SJCRH30 (cell line): Measurements from ENCODE around the gene PRMT7. TPM values are rescaled to one million over a fixed set of nuclear protein-coding genes. Genes with fewer than 3 reads are reported as not detected.

ENCODE experiments used
- DNase-seq, 2 experiments: peaks; one replicate each; pipeline ENCODE4 v3.0.0-alpha.2; 2015 to 2020
- H3K27ac ChIP-seq: fragments of 250-450 bp; sonication (Bioruptor Pico); 2 replicates; pipeline ENCODE4 v1.5.1; 2020; ENCODE audit warnings: mild to moderate bottlenecking, moderate library complexity
- H3K27me3 ChIP-seq: fragments of 250-450 bp; sonication (Bioruptor Pico); 2 replicates; pipeline ENCODE4 v1.5.1; 2020; ENCODE audit warnings: mild to moderate bottlenecking, moderate library complexity
- H3K36me3 ChIP-seq: fragments of 250-450 bp; sonication (Bioruptor Pico); 2 replicates; pipeline ENCODE4 v1.5.1; 2020; ENCODE audit warnings: mild to moderate bottlenecking, moderate library complexity
- H3K4me1 ChIP-seq: fragments of 250-450 bp; sonication (Bioruptor Pico); 2 replicates; pipeline ENCODE4 v1.5.1; 2020; ENCODE audit warnings: mild to moderate bottlenecking, moderate library complexity
- H3K4me3 ChIP-seq: fragments of 250-450 bp; sonication (Bioruptor Pico); 2 replicates; pipeline ENCODE4 v1.5.1; 2020; ENCODE audit warnings: mild to moderate bottlenecking, moderate library complexity
- H3K9me3 ChIP-seq: fragments of 250-450 bp; sonication (Bioruptor Pico); replicated peaks from 2 replicates; pipeline ENCODE4 v1.5.1; 2020; ENCODE audit warnings: mild to moderate bottlenecking, moderate library complexity
- total RNA-seq: library from RNA; depleted of rRNA; stranded (reverse); fragments of >200 nt; shearing (Covaris generic); gene quantifications from 2 replicates; pipeline ENCODE4 v1.2.3, GENCODE V29; 2014

Gene PRMT7
- total RNA-seq, 1 experiment from 2014 or later: 39.5 TPM

DNA sequence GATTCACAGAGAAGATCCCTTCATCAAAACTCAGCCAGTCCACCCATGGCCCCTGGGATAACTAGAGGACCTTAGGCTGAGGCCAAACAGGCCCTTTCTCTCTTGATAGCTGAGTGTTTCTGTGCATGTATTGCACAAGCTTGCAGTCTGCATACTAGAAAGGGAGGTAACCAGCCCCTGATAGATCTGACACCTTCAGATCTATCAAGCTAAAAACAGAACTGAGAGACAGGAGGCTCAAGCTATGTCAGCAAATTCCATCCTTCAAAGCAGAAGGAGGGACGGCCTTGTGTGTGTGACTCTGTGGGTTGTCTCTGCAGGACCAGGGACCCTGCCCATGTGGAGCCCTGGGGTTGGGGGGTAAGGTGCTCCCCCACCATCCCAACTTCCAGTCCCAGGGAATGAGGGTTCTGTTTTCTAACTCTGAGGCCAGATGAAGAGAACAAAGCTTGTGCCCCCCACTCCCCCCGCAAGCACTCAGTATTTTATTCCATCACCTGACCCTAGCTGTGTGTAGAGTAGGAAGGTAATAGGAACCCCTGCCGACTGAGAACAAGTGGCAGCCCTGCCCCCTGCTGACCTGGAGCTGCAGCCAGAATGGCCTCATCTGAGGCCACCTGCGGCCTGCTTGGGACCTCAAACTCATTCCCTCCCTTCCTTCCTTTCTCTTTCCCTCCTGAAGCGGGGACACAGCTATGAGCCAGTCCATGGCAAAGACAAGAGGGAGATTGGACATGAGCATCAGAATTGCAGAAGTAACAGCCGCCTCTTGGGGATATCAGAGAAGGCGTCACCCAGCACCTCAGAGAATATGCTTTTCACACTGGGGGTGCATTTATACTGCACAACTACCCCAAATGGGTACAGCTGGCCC is 73.7 kb downstream of the PRMT7 start:
- no peak overlapping the region for H3K27ac ChIP-seq
- H3K9me3 ChIP-seq: no peaks in the 10 kb centered on the region
- H3K4me1 ChIP-seq: no peaks in the 10 kb centered on the region
- no peak overlapping the region for H3K4me3 ChIP-seq
- no peaks in the 10 kb centered on the region for H3K27me3 ChIP-seq
- no peak for DNase-seq
- no peaks in the 10 kb centered on the region for H3K36me3 ChIP-seq

DNA sequence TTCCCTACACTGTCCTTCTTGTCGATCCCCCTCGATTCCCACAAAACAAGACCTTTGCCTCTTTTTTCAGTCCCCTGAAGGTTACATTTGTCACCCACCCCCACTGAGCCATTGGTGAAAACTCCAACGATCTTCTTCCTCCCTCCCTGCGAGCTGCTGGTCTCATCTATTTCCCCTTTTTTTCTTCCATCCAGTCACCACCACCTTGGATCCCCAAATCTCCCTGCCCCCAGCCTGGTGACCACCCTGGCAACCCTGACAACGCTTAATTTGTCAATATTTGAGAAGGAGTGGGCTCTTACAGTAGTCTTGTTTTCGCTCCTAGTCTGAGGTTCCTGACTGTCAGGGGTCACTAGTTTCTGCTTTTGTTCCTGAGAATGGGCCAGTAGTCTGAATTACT is 74.6 kb downstream of the PRMT7 start:
- Histone ChIP-seq H3K36me3 (no peaks in the 10 kb centered on the region), H3K27ac (no peak overlapping the region), H3K9me3 (no peaks in the 10 kb centered on the region), H3K27me3 (no peaks in the 10 kb centered on the region), H3K4me3 (no peak overlapping the region), H3K4me1 (no peaks in the 10 kb centered on the region)
- DNase-seq: no peak

DNA sequence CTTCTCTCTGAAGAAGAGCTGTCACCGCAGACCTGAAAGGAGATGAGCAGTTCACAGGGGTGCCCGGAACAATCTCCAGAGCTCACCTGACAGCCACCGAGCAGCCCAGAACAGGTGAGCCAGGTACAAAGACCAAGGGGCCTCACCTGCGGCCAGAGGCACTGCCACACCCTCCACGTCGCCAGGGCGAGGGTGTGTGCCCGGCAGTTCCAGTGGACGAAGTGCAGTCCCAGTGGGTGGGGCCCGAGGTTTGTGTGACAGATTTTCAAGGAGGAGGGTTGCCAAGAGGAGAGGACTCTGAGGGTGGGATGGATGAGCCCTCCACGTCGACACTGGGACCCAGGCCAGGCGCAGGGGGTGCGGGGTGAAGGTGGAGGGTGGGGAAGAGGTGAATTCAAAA is 75.8 kb downstream of the PRMT7 start:
- Histone ChIP-seq H3K9me3 (no peaks in the 10 kb centered on the region), H3K36me3 (no peaks in the 10 kb centered on the region), H3K4me3 (no peak overlapping the region), H3K27ac (no peak overlapping the region), H3K27me3 (no peaks in the 10 kb centered on the region), H3K4me1 (no peaks in the 10 kb centered on the region)
- no peak for DNase-seq

DNA sequence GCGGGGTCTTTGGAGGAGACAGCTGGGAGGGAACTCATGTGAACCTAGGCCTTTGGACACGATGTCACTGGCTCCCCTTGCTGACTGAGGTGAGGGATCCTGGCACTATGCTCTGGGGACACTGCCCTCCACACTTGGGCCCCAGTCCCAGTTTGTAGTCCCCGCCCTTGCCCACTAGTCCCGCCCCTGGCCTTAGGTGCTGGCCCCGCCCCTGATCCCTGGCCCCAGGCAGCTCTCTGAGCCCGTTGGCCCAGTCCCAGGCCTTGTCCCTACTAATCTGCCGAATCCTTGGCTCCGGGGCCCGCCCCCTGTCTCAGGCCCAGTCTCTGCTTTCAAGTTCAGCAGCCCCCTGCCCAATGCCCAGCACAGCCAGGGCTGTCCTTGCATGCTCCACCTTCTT is 76.5 kb downstream of the PRMT7 start:
- Histone ChIP-seq H3K27me3 (no peaks in the 10 kb centered on the region), H3K4me3 (no peak overlapping the region), H3K4me1 (no peaks in the 10 kb centered on the region), H3K36me3 (no peaks in the 10 kb centered on the region), H3K9me3 (no peaks in the 10 kb centered on the region), H3K27ac (no peak overlapping the region)
- no peak for DNase-seq

DNA sequence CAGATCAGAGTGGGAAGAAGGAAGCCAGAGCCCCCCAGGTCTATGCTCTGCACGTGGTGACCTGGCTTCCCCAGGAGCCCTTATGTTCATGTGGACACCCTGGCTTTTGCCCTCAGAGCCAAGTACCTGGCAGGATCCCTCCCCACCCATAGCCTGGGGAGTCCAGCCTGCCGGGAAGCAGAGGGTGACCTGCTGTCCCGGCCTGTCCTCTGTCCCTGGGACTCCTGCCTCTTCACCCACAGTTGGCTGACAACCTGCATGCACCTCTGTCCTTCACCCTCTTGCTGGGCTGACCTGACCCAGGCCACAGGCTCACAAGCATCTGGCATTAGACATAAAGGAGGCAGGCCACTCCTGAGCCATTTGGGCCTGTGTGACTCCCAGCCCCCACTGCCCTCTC is 77.3 kb downstream of the PRMT7 start:
- no peak for DNase-seq
- no peaks in the 10 kb centered on the region for H3K9me3 ChIP-seq
- no peaks in the 10 kb centered on the region for H3K36me3 ChIP-seq
- H3K27ac ChIP-seq: no peak overlapping the region
- no peaks in the 10 kb centered on the region for H3K27me3 ChIP-seq
- no peaks in the 10 kb centered on the region for H3K4me1 ChIP-seq
- no peak overlapping the region for H3K4me3 ChIP-seq

DNA sequence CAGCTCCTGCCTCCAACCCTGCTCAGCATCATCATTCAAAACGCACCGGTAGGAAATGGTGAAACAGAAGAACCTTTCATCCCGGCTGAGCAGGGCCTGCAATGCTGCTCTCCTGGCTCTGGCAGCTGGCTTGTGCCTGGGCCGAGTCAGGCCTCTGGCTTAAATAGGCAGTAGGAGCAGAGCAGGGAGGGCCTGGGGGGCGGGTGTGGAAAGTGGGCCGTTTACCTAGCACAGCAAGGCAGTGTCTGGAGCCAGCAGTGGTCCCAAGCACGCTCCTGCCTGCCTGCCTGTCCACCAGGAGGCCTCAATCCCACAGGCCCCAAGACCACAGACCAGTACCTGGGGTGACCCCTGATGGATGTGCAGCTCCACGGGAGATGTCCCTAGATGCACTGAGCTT is 78.2 kb downstream of the PRMT7 start:
- Histone ChIP-seq H3K27me3 (no peaks in the 10 kb centered on the region), H3K36me3 (no peaks in the 10 kb centered on the region)

DNA sequence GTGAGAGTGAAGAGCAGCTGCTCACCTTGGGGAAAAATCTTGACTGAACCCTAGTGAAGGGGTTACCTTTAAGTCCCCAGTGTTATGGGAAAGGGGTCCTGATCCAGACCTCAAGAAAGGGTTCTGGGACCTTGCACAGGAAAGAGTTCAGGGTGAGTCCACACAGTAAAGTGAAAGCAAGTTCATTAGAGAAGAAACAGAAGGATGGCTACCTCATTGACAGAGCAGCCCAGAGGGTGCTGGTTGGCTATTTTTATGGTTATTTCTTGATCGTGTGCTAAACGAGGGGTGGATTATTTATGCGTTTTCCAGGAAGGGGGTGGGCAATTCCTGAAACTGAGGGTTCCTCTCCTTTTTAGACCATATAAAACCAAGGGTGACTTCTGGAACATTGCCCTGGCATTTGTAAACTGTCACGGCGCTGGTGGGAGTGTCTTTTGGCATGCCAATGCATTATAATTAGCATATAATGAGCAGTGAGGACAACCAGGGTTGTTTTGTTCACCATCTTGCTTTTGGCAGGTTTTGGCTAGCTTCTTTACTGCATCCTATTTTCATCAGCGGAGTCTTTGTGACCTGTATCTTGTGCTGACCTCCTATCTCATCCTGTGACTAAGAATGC is 79.0 kb downstream of the PRMT7 start:
- Histone ChIP-seq H3K36me3 (no peaks in the 10 kb centered on the region), H3K4me3 (no peak overlapping the region), H3K9me3 (no peaks in the 10 kb centered on the region), H3K27ac (no peak overlapping the region), H3K27me3 (no peaks in the 10 kb centered on the region), H3K4me1 (no peaks in the 10 kb centered on the region)
- DNase-seq: no peak

More for the DNA sequence above, 78.2 kb downstream of the PRMT7 start:
- no peak overlapping the region for H3K27ac ChIP-seq
- H3K4me1 ChIP-seq: no peaks in the 10 kb centered on the region
- no peaks in the 10 kb centered on the region for H3K9me3 ChIP-seq
- H3K4me3 ChIP-seq: no peak overlapping the region
- DNase-seq: no peak

DNA sequence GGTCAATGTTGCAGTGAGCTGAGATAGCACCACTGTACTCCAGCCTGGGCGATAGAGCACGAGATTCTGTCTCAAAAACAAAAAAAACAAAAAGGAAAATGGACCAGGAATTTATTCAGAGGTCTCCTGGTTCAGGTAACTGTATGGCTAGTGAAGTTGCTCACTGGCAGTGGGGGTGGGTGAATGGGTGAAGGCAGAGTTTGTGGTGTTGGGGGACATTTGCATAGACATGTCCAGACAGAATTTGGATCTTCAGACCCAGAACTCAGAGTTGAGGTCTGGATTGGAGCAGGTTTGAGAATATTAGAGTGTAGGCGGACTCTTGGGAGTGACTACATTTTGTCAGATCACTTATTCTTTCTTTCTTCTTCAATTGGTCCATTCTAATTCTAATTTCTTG is 82.5 kb downstream of the PRMT7 start:
- Histone ChIP-seq H3K27me3 (no peaks in the 10 kb centered on the region), H3K36me3 (no peaks in the 10 kb centered on the region)
- DNase-seq: no peak

DNA sequence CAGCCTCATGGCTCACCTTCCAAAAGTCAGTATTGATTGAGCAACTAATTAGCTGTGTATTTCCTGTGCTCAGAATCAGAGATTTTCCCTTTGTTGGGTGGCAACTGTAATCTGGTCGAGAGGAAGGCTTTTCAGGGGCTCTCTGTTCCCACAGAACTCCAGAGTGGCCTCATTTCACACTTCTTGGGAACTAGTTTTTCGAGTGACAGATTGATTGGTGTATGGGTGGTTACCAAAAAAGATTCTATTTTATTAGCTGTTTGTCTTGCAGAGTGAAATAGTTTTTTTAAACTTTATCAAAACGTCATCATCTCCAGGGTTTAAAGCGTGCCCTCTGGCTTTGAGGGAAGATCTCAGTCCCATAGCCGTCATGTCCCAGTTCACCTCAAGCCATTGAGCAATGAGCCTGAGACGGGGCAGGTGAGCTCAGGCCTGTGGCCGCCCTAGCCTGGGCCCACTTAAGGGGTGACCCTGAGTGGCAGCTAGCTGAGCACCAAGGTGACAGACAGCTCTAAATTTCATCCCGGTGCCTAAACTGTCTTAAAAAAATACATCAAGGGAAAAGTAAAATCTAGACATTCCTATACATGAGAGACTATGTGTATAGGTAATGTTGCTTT is 84.5 kb downstream of the PRMT7 start:
- Histone ChIP-seq H3K4me3 (no peak overlapping the region), H3K27me3 (no peaks in the 10 kb centered on the region), H3K9me3 (no peaks in the 10 kb centered on the region), H3K36me3 (no peaks in the 10 kb centered on the region), H3K4me1 (no peaks in the 10 kb centered on the region), H3K27ac (no peak overlapping the region)
- DNase-seq: no peak

More for the DNA sequence above, 82.5 kb downstream of the PRMT7 start:
- Histone ChIP-seq H3K27ac (no peak overlapping the region), H3K9me3 (no peaks in the 10 kb centered on the region), H3K4me1 (no peaks in the 10 kb centered on the region), H3K4me3 (no peak overlapping the region)

DNA sequence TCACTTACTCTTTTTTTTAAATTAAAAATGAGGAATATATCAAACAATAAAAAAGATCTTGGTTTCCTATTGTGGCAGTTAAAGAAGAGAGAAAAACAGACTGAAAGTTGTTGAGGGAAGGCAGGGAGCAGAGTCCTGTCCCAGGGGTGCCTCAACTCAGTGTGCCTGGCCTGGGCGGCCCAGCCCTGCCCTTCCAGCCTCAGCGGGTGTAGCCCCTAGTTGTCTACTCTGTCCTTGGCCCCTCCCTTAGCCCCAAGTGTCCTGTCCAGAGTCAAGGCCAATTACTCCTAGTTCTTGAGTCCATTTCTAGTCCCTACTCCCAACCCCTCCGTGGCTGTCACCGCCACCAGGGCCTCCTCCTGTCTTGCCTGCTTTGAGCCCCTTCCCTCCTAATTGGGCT is 85.0 kb downstream of the PRMT7 start:
- Histone ChIP-seq H3K4me1 (no peaks in the 10 kb centered on the region), H3K27ac (no peak overlapping the region), H3K36me3 (no peaks in the 10 kb centered on the region), H3K9me3 (no peaks in the 10 kb centered on the region), H3K4me3 (no peak overlapping the region), H3K27me3 (no peaks in the 10 kb centered on the region)
- no peak for DNase-seq

DNA sequence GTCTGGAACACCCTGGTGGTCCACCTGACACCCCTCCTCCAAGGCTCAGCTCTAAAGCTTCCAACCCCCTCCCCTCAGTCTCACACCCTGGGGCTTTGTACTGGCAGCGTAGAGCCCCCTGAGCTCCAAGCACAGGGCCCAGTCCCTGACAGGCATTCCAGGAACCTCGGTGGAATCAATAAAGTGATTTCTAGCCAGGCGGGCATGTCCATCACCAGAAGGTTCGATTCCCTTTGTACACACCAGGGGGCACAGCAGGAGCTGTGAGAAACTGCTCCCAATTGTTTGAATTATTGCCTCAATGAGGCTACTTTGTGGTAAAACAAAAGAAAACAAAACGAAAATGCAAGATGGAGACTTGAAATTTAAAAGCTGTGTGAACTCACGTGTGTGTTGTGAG is 85.7 kb downstream of the PRMT7 start:
- no peak overlapping the region for H3K4me3 ChIP-seq
- H3K27me3 ChIP-seq: no peaks in the 10 kb centered on the region
- H3K9me3 ChIP-seq: no peaks in the 10 kb centered on the region
- no peaks in the 10 kb centered on the region for H3K36me3 ChIP-seq
- no peaks in the 10 kb centered on the region for H3K4me1 ChIP-seq
- no peak overlapping the region for H3K27ac ChIP-seq
- DNase-seq: peak in 1 of 2 experiments; percentile 32

DNA sequence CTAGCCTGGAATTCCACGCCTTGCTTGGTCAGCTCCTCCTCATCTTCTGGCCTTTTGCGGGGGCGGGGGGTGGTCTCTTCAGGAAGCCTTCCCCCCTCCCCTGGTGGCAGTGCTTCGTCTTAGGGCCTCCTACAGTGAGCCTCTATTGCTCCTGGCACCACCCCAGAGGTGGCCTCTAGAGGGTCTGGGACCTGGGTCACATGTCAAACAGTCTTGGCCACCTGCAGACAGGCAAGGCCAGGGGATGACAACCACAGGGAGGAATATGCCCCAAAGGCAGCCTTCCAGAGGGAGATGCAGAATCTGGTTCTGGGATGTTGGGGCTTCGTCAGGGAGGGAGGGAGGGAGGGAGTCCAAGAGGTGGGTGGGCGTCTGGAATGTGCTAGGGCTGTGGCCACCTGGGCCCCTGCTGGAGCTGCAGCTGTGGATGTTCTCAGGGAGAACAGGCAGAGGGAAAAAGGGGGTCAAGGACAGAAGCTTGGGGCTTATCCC is 86.9 kb downstream of the PRMT7 start:
- H3K4me3 ChIP-seq: no peak overlapping the region
- no peak for DNase-seq
- no peaks in the 10 kb centered on the region for H3K4me1 ChIP-seq
- H3K27me3 ChIP-seq: no peaks in the 10 kb centered on the region
- no peaks in the 10 kb centered on the region for H3K9me3 ChIP-seq
- no peaks in the 10 kb centered on the region for H3K36me3 ChIP-seq
- no peak overlapping the region for H3K27ac ChIP-seq

DNA sequence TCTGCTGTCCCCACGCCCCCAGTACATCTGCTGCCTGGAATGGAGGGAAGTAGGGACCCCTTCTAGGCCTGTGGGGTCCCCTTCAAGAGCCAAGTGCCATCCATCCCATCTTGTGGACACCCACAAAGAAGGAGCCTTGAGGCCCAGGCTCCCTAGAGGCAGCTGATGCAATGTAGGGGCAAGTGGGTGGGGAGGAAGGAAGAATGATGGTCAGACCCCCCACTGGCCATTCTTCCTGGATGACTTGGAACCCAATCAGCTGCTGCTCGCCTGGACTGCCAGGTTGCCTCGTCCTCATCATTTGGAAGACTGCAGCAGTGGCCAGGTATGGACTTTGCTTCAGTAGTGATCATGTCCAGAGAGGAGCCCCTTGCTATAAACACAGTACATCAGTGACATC is 88.6 kb downstream of the PRMT7 start:
- no peaks in the 10 kb centered on the region; the same call in 1 of the 2 replicates for H3K4me1 ChIP-seq
- no peaks in the 10 kb centered on the region for H3K36me3 ChIP-seq
- DNase-seq: no peak
- H3K9me3 ChIP-seq: no peaks in the 10 kb centered on the region
- H3K27ac ChIP-seq: no peak overlapping the region
- H3K4me3 ChIP-seq: no peak overlapping the region
- no peaks in the 10 kb centered on the region for H3K27me3 ChIP-seq

DNA sequence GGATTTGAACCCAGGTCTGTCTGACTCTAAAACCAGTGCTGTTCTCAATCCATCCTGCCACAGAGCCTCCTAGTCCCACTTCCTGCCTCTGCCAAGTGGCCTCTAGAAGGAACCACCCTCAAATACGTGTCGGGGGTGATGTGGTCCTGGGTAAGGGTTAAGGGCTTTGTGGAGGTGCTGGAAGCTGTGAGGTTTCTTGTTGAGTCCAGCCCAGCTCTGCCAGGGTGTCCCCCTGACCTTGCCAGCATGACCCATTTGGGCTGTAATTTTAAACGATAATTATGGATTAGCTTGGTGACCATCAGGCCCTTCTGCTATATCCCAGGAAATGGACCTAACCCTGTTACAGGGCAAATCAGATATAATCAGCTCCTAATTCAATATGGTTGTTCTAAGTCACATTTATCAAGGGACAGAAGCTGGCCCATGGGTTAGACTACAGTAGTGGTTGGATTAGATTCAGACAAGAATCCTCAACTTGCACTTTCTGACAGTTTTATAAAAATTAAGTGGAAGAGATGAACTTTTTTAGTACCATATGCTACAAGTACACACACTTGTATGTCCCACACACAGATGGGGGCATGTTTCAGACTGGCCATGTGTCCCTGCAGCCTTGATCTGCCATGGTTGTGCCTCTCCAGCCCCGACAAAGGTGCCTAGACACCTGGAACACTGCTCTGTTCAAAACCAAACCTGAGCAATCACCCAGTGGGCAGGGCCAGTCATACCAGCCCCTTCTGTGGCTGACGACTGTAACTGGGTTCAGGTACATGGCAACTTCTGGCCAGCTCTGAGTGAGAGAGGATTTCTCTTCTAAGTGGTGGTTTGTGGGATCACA is 89.5 kb downstream of the PRMT7 start:
- Histone ChIP-seq H3K4me1 (no peaks in the 10 kb centered on the region; the same call in 1 of the 2 replicates), H3K4me3 (no peak overlapping the region), H3K27me3 (no peaks in the 10 kb centered on the region), H3K27ac (no peak overlapping the region), H3K9me3 (no peaks in the 10 kb centered on the region), H3K36me3 (no peaks in the 10 kb centered on the region)
- no peak for DNase-seq
